Sigmoid colon (tissue), 7 donors: ENCODE measurements around the gene GIT2. TPM values are rescaled to one million over a fixed set of nuclear protein-coding genes. Genes with fewer than 3 reads are reported as not detected.
"Not testable (repeated sequence)": the region's sequence is repeated elsewhere in the genome, so short reads cannot be mapped to it uniquely, and the experiment has no call there.

Experiments
- DNase-seq: peaks from one replicate; pipeline ENCODE4 v3.0.0-alpha.2; 2019
- H3K27ac ChIP-seq, 4 donors: fragments of 200-600 bp; sonication (generic); one replicate each; pipeline ENCODE4 v1.5.1; 2016 to 2019; ENCODE audit warnings: mild to moderate bottlenecking in 1 of 4
- H3K27me3 ChIP-seq, 3 donors: fragments of 200-600 bp; sonication (generic); one replicate each; pipeline ENCODE4 v1.5.1; 2019; ENCODE audit warnings: mild to moderate bottlenecking in 1 of 3
- H3K36me3 ChIP-seq, 4 donors: fragments of 200-600 bp; sonication (generic); one replicate each; pipeline ENCODE4 v1.5.1; 2016 to 2019
- H3K4me1 ChIP-seq, 4 donors: fragments of 200-600 bp; sonication (generic); one replicate each; pipeline ENCODE4 v1.5.1; 2017 to 2019
- H3K4me3 ChIP-seq, 4 donors: fragments of 200-600 bp; sonication (generic); one replicate each; pipeline ENCODE4 v1.5.1; 2017 to 2019; ENCODE audit warnings: mild to moderate bottlenecking in 2 of 4, moderate library complexity in 1 of 4
- H3K9me3 ChIP-seq, 4 donors: fragments of 200-600 bp in 3 of 4; sonication (generic) in 3 of 4; one replicate each; pipeline versions ENCODE4 v1.5.1 to v1.6.1; 2013 to 2019
- CTCF ChIP-seq, 4 experiments: fragments of 450-650 bp in 3 of 4; fragments of 200-600 bp in 1 of 4; IDR thresholded peaks; one replicate each; pipeline ENCODE4 v1.5.1; 2016 to 2019; ENCODE audit warnings: antibody characterized with exemption in 4 of 4, mild to moderate bottlenecking in 3 of 4, moderate library complexity in 2 of 4
- EP300 ChIP-seq, 4 donors: sonication (generic); formaldehyde crosslinking; IDR thresholded peaks; one replicate each; pipeline ENCODE4 v1.6.1; 2017; ENCODE audit warnings: antibody characterized with exemption in 4 of 4
- POLR2A ChIP-seq, 2 donors: fragments of 450-650 bp; IDR thresholded peaks; one replicate each; pipeline ENCODE4 v1.6.1; 2016; ENCODE audit warnings: antibody characterized with exemption in 2 of 2, mild to moderate bottlenecking in 2 of 2, moderate library complexity in 2 of 2
- POLR2AphosphoS5 ChIP-seq, 4 donors: sonication (generic); formaldehyde crosslinking; IDR thresholded peaks; one replicate each; pipeline ENCODE4 v1.6.1; 2017; ENCODE audit warnings: antibody characterized with exemption in 4 of 4
- WGBS, 2 donors: extraction: QIAGEN DNeasy Blood & Tissue Kit; methylation state at CpG; one replicate each; pipeline ENCODE4 v1.1.7; 2013; 5-methylcytosine and 5-hydroxymethylcytosine counted together
- intact Hi-C: fragments of 100-400 bp; cut with DNase I; formaldehyde crosslinking; loops from one replicate; pipeline ENCODE4 v1.15.1; 2023
- polyA plus RNA-seq, 3 donors: library from polyadenylated mRNA; stranded (reverse); fragments of 200-250 nt; gene quantifications; one replicate each; pipeline ENCODE4 v1.2.3, GENCODE V29; 2013
- total RNA-seq, 4 donors: library from RNA; depleted of rRNA; stranded (reverse); fragments of >200 nt; gene quantifications; one replicate each; pipeline ENCODE4 v1.1.0, GENCODE V29; 2016
- donor health status: healthy with polysubstance abuse.
- donor health status: Bipolar disorder and iron deficiency.
- donor health status: healthy.

The GIT2 gene
- total and polyA plus RNA-seq, 7 donors, result 6.0 to 54.6 (median 26.7) TPM

GRCh38 chr12:109899783-109900751 is 96.1 kb downstream of the GIT2 start, which contains the start of gene TCHP:
TSS of gene TCHP (plus strand) at chr12:109900274. CDS start at chr12:109903027, 2,753 bp downstream.
- H3K9me3 ChIP-seq, result no peaks in the 10 kb centered on the region
- peaks cover 8 to 24% (median 19%) of the 10 kb centered on the region in 4 donors for H3K36me3 ChIP-seq
- H3K4me3 ChIP-seq, result peak within 1 kb of the TSS; percentile 46 to 87 (median 77)
- intact Hi-C loops, result no loop called here
- peaks cover 0 to 26% (median 23%) of the 10 kb centered on the region in 4 donors for H3K4me1 ChIP-seq
- no peaks in the 10 kb centered on the region for H3K27me3 ChIP-seq
- peak; percentile 92 for DNase-seq
- 1 to 2% methylated on average over 69 of the region's 69 CpGs for WGBS, 2 donors
- peak within 1 kb of the TSS; percentile 78 to 83 (median 80) for H3K27ac ChIP-seq
- TF ChIP-seq POLR2A (IDR thresholded peaks at IDR 0.05), result no peak
- TF ChIP-seq CTCF (IDR thresholded peaks at IDR 0.05), result peak in 2 of 4 experiments; percentile 9 to 14
- no peak for TF ChIP-seq EP300 (IDR thresholded peaks at IDR 0.05)
- peak; percentile 67 to 86 (median 82) for TF ChIP-seq POLR2AphosphoS5 (IDR thresholded peaks at IDR 0.05)

GRCh38 chr12:109899345-109899744 is 96.8 kb downstream of the GIT2 start:
- H3K27me3 ChIP-seq, intact Hi-C loops, DNase-seq, H3K9me3 ChIP-seq: not testable (repeated sequence)
- Histone ChIP-seq H3K27ac (peak overlapping the region; percentile 78 to 83 (median 80)), H3K4me3 (peak overlapping the region in 2 of 4 donors; percentile 77), H3K4me1 (peaks cover 0 to 26% (median 23%) of the 10 kb centered on the region in 4 donors), H3K36me3 (peaks cover under 1 to 18% (median 12%) of the 10 kb centered on the region in 4 donors)
- 87 to 96% methylated on average over 15 of the region's 15 CpGs for WGBS, 2 donors

- intact Hi-C loops, result no loop called here
- no peak for DNase-seq
- H3K9me3 ChIP-seq, result no peaks in the 10 kb centered on the region
- H3K36me3 ChIP-seq, result no peaks in the 10 kb centered on the region
- H3K27me3 ChIP-seq, result no peaks in the 10 kb centered on the region
- no peak overlapping the region for H3K4me3 ChIP-seq
- no peak for TF ChIP-seq CTCF (IDR thresholded peaks at IDR 0.05)
- TF ChIP-seq POLR2AphosphoS5 (IDR thresholded peaks at IDR 0.05), result no peak
- no peak for TF ChIP-seq POLR2A (IDR thresholded peaks at IDR 0.05)
- no peak for TF ChIP-seq EP300 (IDR thresholded peaks at IDR 0.05)
- peaks cover 0 to 23% (median 20%) of the 10 kb centered on the region in 4 donors for H3K4me1 ChIP-seq
- WGBS, 2 donors, result 68 to 83% methylated on average over 6 of the region's 6 CpGs
- no peak overlapping the region for H3K27ac ChIP-seq
Observed at GRCh38 chr12:109897029-109897428, 99.1 kb downstream of the GIT2 start.

GRCh38 chr12:109896188-109896587 is 100.0 kb downstream of the GIT2 start:
- no peaks in the 10 kb centered on the region for H3K27me3 ChIP-seq
- WGBS, 2 donors, result 88 to 92% methylated on average over 6 of the region's 6 CpGs
- H3K4me3 ChIP-seq, result no peak overlapping the region
- TF ChIP-seq EP300 (IDR thresholded peaks at IDR 0.05) (no peak), POLR2AphosphoS5 (IDR thresholded peaks at IDR 0.05) (no peak), POLR2A (IDR thresholded peaks at IDR 0.05) (no peak), CTCF (IDR thresholded peaks at IDR 0.05) (no peak)
- DNase-seq, result no peak
- no peaks in the 10 kb centered on the region for H3K9me3 ChIP-seq
- H3K27ac ChIP-seq, result no peak overlapping the region
- H3K36me3 ChIP-seq, result no peaks in the 10 kb centered on the region
- intact Hi-C loops, result no loop called here
- peaks cover 0 to 14% (median 11%) of the 10 kb centered on the region in 4 donors for H3K4me1 ChIP-seq

- intact Hi-C loops, result no loop called here
- Histone ChIP-seq H3K4me1 (peaks cover 0 to 8% (median 6%) of the 10 kb centered on the region in 4 donors), H3K36me3 (no peaks in the 10 kb centered on the region), H3K9me3 (no peaks in the 10 kb centered on the region), H3K4me3 (no peak overlapping the region), H3K27ac (no peak overlapping the region), H3K27me3 (no peaks in the 10 kb centered on the region)
- 63 to 76% methylated on average over 4 of the region's 4 CpGs for WGBS, 2 donors
- TF ChIP-seq POLR2A (IDR thresholded peaks at IDR 0.05) (no peak), CTCF (IDR thresholded peaks at IDR 0.05) (no peak), EP300 (IDR thresholded peaks at IDR 0.05) (no peak), POLR2AphosphoS5 (IDR thresholded peaks at IDR 0.05) (no peak)
- no peak for DNase-seq
Observed at GRCh38 chr12:109894939-109895338, 101.2 kb downstream of the GIT2 start.
